ENCODE data around the gene SLC35A3.

SLC35A3 gene

DNA sequence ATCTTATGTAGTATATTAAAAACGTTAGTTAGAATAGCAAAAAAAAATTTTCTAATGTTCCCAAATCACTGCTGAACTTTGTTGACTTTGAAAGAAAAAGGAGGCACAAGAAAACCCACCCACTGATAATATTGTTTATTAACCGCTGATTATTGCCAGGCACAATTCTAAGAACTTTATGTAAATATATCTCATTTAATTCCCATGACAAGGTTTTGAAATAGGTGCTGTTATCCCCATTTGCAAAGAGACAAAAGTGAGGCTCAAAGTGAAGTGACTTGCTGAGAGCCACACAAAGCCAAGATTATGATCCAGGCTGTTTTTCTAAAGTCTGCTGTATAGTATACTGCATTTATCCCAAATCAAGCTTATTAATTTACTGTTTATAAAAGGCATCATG is 106.5 kb downstream of the SLC35A3 start:
- TF ChIP-seq ZFX (IDR thresholded peaks at IDR 0.05; ENCODE audit: borderline replicate concordance), result no peak
- TF ChIP-seq, protein P1, sequence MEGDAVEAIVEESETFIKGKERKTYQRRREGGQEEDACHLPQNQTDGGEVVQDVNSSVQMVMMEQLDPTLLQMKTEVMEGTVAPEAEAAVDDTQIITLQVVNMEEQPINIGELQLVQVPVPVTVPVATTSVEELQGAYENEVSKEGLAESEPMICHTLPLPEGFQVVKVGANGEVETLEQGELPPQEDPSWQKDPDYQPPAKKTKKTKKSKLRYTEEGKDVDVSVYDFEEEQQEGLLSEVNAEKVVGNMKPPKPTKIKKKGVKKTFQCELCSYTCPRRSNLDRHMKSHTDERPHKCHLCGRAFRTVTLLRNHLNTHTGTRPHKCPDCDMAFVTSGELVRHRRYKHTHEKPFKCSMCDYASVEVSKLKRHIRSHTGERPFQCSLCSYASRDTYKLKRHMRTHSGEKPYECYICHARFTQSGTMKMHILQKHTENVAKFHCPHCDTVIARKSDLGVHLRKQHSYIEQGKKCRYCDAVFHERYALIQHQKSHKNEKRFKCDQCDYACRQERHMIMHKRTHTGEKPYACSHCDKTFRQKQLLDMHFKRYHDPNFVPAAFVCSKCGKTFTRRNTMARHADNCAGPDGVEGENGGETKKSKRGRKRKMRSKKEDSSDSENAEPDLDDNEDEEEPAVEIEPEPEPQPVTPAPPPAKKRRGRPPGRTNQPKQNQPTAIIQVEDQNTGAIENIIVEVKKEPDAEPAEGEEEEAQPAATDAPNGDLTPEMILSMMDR (IDR thresholded peaks at IDR 0.05), result no peak
- no peak overlapping the region for H3K27ac ChIP-seq

DNA sequence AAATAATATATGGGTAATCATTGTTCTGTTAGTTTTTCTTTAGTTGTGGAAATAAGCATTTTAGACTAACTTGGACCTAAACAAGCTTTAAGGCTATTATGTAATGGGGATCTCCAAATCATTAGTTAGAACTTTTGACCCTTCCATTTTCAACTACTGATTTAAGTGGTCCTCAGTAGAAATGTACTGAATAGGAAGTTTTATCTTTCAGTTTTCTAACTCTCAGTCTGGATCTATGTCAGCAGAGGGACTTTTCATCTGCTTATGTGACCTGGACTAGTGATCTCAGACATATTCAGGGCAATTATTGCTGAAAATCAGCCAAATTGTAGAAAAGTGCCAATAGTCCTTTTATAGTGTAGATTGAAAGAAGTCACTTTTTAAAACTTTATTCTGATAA is 106.9 kb downstream of the SLC35A3 start:
- TF ChIP-seq ZFX (IDR thresholded peaks at IDR 0.05; ENCODE audit: borderline replicate concordance), result no peak
- TF ChIP-seq, protein P1 (IDR thresholded peaks at IDR 0.05), result no peak
- H3K27ac ChIP-seq, result no peak overlapping the region

GRCh38 chr1:100077531-100077930 is 107.7 kb downstream of the SLC35A3 start:
- H3K27ac ChIP-seq, result no peak overlapping the region
- TF ChIP-seq, protein P1 (IDR thresholded peaks at IDR 0.05), result no peak
- TF ChIP-seq ZFX (IDR thresholded peaks at IDR 0.05; ENCODE audit: borderline replicate concordance), result no peak

DNA sequence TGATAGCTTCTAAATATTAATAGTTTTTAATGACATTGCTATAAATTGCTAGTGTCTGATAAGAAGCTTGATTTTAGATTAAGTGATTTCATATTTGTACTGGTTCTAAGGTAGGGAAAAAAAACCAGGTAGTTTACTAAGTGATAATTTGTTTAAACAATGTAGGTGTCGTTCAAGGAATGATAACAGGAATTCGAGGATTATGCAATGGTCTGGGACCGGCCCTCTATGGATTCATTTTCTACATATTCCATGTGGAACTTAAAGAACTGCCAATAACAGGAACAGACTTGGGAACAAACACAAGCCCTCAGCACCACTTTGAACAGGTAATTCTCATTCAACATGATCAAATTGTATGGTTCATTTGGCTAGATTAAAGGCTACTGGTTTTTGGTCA is 110.5 kb downstream of the SLC35A3 start:
- TF ChIP-seq, protein P1 (IDR thresholded peaks at IDR 0.05), result no peak

More for the DNA sequence above, 110.5 kb downstream of the SLC35A3 start:
- H3K27ac ChIP-seq, result no peak overlapping the region
